ENCODE data around the gene INAFM2.

The INAFM2 gene

DNA sequence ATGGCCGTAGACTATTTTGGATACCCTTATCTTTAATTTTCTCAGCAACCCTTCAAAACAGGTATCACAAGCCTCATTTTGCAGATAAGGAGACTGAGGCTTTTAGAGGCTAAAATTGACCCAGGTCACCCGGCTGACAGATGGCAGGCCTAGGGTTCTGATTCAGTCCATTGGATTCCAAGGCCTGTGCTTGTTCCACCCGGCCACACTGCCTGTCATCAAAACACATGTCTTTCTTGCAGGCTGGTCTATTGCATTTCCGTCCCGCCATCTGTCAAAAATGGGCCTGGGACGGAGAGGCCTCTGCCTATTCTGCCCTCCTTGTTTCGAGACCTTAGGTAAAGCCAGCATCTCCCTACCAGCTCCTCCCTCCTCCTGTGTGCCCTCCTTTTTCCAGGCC lies 8.1 kb downstream of the INAFM2 start:
- TF ChIP-seq SIN3A (IDR thresholded peaks at IDR 0.05; ENCODE audit: borderline replicate concordance, insufficient read depth, low read length) (no peak), FOXP2 (optimal IDR thresholded peaks at IDR 0.05; ENCODE audit: borderline replicate concordance, extremely low read depth, extremely low read length, insufficient read depth) (no peak), POLR2AphosphoS5 (IDR thresholded peaks at IDR 0.05; ENCODE audit: low read depth, low read length) (no peak), TAF1 (IDR thresholded peaks at IDR 0.05; ENCODE audit: borderline replicate concordance, insufficient read depth, low read length) (no peak)
- TF ChIP-seq, protein P1, sequence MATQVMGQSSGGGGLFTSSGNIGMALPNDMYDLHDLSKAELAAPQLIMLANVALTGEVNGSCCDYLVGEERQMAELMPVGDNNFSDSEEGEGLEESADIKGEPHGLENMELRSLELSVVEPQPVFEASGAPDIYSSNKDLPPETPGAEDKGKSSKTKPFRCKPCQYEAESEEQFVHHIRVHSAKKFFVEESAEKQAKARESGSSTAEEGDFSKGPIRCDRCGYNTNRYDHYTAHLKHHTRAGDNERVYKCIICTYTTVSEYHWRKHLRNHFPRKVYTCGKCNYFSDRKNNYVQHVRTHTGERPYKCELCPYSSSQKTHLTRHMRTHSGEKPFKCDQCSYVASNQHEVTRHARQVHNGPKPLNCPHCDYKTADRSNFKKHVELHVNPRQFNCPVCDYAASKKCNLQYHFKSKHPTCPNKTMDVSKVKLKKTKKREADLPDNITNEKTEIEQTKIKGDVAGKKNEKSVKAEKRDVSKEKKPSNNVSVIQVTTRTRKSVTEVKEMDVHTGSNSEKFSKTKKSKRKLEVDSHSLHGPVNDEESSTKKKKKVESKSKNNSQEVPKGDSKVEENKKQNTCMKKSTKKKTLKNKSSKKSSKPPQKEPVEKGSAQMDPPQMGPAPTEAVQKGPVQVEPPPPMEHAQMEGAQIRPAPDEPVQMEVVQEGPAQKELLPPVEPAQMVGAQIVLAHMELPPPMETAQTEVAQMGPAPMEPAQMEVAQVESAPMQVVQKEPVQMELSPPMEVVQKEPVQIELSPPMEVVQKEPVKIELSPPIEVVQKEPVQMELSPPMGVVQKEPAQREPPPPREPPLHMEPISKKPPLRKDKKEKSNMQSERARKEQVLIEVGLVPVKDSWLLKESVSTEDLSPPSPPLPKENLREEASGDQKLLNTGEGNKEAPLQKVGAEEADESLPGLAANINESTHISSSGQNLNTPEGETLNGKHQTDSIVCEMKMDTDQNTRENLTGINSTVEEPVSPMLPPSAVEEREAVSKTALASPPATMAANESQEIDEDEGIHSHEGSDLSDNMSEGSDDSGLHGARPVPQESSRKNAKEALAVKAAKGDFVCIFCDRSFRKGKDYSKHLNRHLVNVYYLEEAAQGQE (IDR thresholded peaks at IDR 0.05; ENCODE audit: insufficient read depth in 1 of 2, low read depth in 2 of 2, low read length in 2 of 2) = no peak

DNA sequence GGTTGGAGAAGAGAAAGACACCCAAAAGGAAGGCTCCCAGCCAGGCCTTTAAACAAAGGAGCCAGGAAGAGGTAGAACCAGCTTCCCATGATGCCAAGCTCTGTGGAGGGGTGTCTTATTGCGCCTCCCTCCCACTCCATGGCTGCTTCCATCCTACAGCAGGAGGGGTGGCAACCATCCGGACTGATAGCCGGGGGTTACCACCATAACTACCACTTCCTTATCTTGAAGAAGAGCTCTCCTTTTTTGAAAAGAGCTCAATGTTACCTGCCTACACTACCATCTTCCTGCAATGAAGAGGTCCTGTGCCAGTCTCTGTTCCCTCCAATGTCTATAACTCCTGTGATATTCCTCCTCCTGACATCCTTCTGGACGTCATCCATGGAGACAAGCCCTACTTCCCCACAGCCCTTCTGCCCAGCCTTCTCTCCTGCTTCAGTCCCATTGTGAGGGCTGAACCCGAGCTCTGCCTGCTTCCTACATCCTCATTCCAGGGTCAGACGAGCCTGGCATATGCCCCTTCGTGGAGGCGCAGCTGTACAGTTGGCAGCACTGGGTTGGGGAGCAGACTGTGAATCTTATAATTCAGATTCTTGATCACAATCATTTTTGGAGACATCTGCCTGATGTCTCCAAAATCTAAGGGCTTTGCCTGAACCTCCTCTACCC lies 8.8 kb downstream of the INAFM2 start:
- TF ChIP-seq TAF1 (IDR thresholded peaks at IDR 0.05; ENCODE audit: borderline replicate concordance, insufficient read depth, low read length) = no peak
- TF ChIP-seq, protein P1 (IDR thresholded peaks at IDR 0.05; ENCODE audit: insufficient read depth in 1 of 2, low read depth in 2 of 2, low read length in 2 of 2) = no peak
- no peak for TF ChIP-seq FOXP2 (optimal IDR thresholded peaks at IDR 0.05; ENCODE audit: borderline replicate concordance, extremely low read depth, extremely low read length, insufficient read depth)
- TF ChIP-seq POLR2AphosphoS5 (IDR thresholded peaks at IDR 0.05; ENCODE audit: low read depth, low read length) = no peak
- TF ChIP-seq SIN3A (IDR thresholded peaks at IDR 0.05; ENCODE audit: borderline replicate concordance, insufficient read depth, low read length) = no peak

DNA sequence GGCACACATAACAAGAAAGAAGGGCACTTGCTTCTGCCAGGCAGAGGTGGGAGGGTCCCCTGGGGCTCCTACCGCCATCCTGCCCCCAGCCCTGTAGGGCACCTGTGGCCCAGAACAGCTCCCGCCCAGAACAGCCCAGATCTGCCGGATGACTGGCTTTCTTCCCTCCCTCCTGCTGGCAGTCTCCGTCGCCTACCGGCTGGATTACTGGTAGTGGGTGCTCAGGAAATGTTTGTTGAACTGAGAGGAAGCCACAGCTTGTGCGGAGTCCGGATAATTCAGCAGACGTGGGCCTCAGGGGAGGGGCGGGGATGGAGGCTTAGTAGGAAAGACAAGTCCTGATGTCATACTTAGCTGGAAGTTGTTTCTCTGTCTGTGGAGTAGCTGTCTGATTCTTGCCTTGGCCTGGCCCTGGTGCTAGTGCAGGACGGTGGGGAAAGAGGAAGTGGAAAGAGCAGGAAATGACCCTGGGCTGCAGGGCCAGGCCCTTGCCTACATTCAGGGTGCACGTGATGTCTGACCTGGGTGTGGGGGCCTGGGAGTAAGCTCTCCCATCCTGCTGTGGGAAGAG lies 10.5 kb downstream of the INAFM2 start:
- TF ChIP-seq, protein P1 (IDR thresholded peaks at IDR 0.05; ENCODE audit: insufficient read depth in 1 of 2, low read depth in 2 of 2, low read length in 2 of 2) = peak in 1 of 2 experiments; percentile 30; a peak in 1 of 4 replicates
- TF ChIP-seq TAF1 (IDR thresholded peaks at IDR 0.05; ENCODE audit: borderline replicate concordance, insufficient read depth, low read length) (peak; percentile 50; the same call in 1 of the 2 replicates), FOXP2 (optimal IDR thresholded peaks at IDR 0.05; ENCODE audit: borderline replicate concordance, extremely low read depth, extremely low read length, insufficient read depth) (no peak), SIN3A (IDR thresholded peaks at IDR 0.05; ENCODE audit: borderline replicate concordance, insufficient read depth, low read length) (no peak), POLR2AphosphoS5 (IDR thresholded peaks at IDR 0.05; ENCODE audit: low read depth, low read length) (0 out of 2 replicates have a peak, but pooled peaks have one; percentile 12)

DNA sequence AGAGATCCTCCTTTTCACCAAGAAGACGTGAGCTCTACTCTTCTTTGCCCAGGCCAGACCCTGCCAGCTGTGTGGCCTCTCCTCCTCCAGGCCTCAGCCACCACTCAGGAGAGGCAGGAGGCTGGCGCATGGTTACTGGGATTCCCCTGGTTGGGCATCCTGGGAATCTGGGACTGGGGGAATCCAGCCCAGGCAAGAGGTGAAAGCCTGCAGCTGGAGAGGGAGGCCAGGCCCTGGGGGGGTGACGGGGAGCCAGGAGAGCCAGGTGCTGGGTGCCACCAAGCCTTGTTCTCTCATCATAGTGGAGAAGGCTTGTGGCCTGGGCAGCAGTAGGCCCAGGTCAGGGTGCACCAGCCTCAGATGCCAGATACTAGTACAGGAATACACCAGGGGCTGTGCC lies 11.0 kb downstream of the INAFM2 start:
- no peak for TF ChIP-seq POLR2AphosphoS5 (IDR thresholded peaks at IDR 0.05; ENCODE audit: low read depth, low read length)
- TF ChIP-seq, protein P1 (IDR thresholded peaks at IDR 0.05; ENCODE audit: insufficient read depth in 1 of 2, low read depth in 2 of 2, low read length in 2 of 2) = no peak
- no peak for TF ChIP-seq SIN3A (IDR thresholded peaks at IDR 0.05; ENCODE audit: borderline replicate concordance, insufficient read depth, low read length)
